ENCODE results near the gene MTMR2. TPM values are rescaled to one million over a fixed set of nuclear protein-coding genes. Genes with fewer than 3 reads are reported as not detected.
"Not testable (repeated sequence)": the region's sequence is repeated elsewhere in the genome, so short reads cannot be mapped to it uniquely, and the experiment has no call there.

MTMR2 gene
- total RNA-seq, 2 donors from 2014 or later: 47.9 to 51.3 TPM

GRCh38 chr11:95806464-95806863 lies 117.4 kb downstream of the MTMR2 start:
- not testable (repeated sequence) for ATAC-seq; DNase-seq (ENCODE audit: low spot score); H3K27me3 Mint-ChIP-seq; H3K27ac Mint-ChIP-seq; H3K9me3 Mint-ChIP-seq; H3K4me3 Mint-ChIP-seq
- Mint-ChIP-seq H3K36me3 (peaks cover 19% of the 10 kb centered on the region), H3K4me1 (ENCODE audit: low read depth in 2 of 2) (peaks cover 10 to 17% of the 10 kb centered on the region in 2 donors)

GRCh38 chr11:95805869-95806268 lies 118.0 kb downstream of the MTMR2 start:
- Mint-ChIP-seq H3K4me1 (ENCODE audit: low read depth in 2 of 2) (peaks cover 11 to 17% of the 10 kb centered on the region in 2 donors), H3K27me3 (no peaks in the 10 kb centered on the region), H3K4me3 (no peak overlapping the region), H3K9me3 (peaks cover 3% of the 10 kb centered on the region), H3K36me3 (peaks cover 19% of the 10 kb centered on the region), H3K27ac (no peak overlapping the region)
- DNase-seq (ENCODE audit: low spot score) (no peak), ATAC-seq (no peak)

GRCh38 chr11:95803973-95804372 lies 119.9 kb downstream of the MTMR2 start:
- peaks cover 26% of the 10 kb centered on the region for H3K36me3 Mint-ChIP-seq
- no peaks in the 10 kb centered on the region for H3K27me3 Mint-ChIP-seq
- ATAC-seq (no peak), DNase-seq (ENCODE audit: low spot score) (no peak)
- no peak overlapping the region for H3K27ac Mint-ChIP-seq
- H3K9me3 Mint-ChIP-seq: peaks cover 3% of the 10 kb centered on the region
- H3K4me1 Mint-ChIP-seq (ENCODE audit: low read depth in 2 of 2): peaks cover 11 to 17% of the 10 kb centered on the region in 2 donors
- H3K4me3 Mint-ChIP-seq: no peak overlapping the region

DNA sequence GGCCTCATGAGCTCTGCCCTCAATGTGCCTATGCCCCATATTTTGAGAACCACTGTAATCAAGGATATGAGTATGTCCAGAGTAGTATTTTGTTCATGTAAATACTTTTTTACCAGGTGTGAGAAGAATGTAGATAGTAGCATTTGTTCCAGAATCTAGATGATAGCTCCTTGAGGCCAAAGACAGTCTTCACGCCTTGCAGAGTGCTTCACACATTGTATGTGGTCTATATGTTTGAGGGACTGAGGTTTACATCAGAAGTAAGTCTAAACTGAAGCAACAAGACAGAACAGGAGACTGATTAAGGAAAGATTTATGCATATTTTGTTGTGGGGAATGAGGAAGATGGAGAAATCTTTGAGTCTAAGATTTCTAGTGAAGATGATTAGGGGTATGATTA lies 121.1 kb downstream of the MTMR2 start:
- Mint-ChIP-seq H3K4me1 (ENCODE audit: low read depth in 2 of 2) (peaks cover 11 to 17% of the 10 kb centered on the region in 2 donors), H3K4me3 (no peak overlapping the region), H3K27me3 (no peaks in the 10 kb centered on the region), H3K27ac (peak overlapping the region in 1 of 2 donors; percentile 6), H3K36me3 (peaks cover 23% of the 10 kb centered on the region), H3K9me3 (peaks cover 3% of the 10 kb centered on the region)
- no peak for ATAC-seq
- DNase-seq (ENCODE audit: low spot score): no peak

- peaks cover 16% of the 10 kb centered on the region for H3K36me3 Mint-ChIP-seq
- H3K4me1 Mint-ChIP-seq (ENCODE audit: low read depth in 2 of 2): peaks cover 11 to 15% of the 10 kb centered on the region in 2 donors
- no peak overlapping the region for H3K4me3 Mint-ChIP-seq
- DNase-seq (ENCODE audit: low spot score) (no peak), ATAC-seq (no peak)
- no peaks in the 10 kb centered on the region for H3K27me3 Mint-ChIP-seq
- no peaks in the 10 kb centered on the region for H3K9me3 Mint-ChIP-seq
- no peak overlapping the region for H3K27ac Mint-ChIP-seq
Measured at GRCh38 chr11:95800438-95800837, 123.5 kb downstream of the MTMR2 start.

GRCh38 chr11:95799546-95799945 lies 124.4 kb downstream of the MTMR2 start:
- H3K9me3 Mint-ChIP-seq: no peaks in the 10 kb centered on the region
- no peak for DNase-seq (ENCODE audit: low spot score)
- peaks cover 16% of the 10 kb centered on the region for H3K36me3 Mint-ChIP-seq
- H3K4me1 Mint-ChIP-seq (ENCODE audit: low read depth in 2 of 2): peaks cover 15% of the 10 kb centered on the region in 2 donors
- no peaks in the 10 kb centered on the region for H3K27me3 Mint-ChIP-seq
- no peak overlapping the region for H3K4me3 Mint-ChIP-seq
- no peak overlapping the region for H3K27ac Mint-ChIP-seq
- ATAC-seq: no peak

DNA sequence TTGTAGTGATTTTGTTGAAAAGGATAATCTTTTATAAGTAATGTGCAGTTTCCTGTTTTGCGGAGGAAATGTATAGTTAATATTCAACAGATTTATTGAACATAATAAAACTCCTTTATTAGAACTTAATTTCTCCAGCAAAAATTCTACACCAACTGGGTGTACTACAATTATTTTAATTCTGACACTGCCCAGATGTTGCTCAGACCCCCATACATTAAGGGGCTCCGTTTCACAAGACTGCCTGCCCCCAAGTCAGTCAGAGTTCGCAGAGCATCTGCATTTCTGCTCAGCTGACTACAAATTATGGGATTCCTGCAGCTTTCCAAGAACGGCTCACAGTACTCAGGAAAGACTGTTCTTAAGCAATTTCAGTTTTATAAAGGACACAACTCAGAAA lies 127.4 kb downstream of the MTMR2 start:
- no peaks in the 10 kb centered on the region for H3K9me3 Mint-ChIP-seq

DNA sequence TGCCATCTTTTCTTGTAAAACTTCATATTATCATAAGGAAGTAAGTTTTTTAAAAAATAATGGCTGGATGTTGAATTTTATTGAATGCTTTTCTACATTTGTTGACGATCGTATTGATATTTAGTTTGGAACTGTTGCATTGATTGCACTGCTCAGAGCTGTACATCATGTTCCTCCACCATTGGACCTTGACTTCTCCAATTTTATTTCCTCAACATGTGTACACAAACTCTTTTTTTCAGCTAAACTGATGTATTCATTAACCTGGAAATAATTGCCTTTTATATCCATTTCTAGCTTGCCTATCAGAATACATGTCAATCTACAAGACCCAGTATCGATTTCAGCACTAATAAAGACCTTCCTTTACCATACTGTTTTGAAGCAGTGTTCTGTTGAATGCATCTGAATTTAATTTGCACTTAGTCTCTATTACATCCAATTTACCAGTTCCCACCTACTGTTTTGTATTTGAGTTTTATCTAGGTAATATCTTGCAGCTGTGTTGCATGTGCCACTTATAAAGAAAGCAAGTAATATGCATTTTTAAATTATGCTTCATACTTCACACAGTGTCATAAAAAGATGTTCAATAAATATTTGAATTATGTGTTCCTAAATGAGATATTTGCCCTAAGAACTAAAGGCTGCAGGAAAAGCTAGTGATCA lies 128.1 kb downstream of the MTMR2 start:
- H3K27ac Mint-ChIP-seq: no peak overlapping the region
- no peak for DNase-seq (ENCODE audit: low spot score)
- H3K27me3 Mint-ChIP-seq: no peaks in the 10 kb centered on the region
- no peaks in the 10 kb centered on the region for H3K9me3 Mint-ChIP-seq
- H3K4me1 Mint-ChIP-seq (ENCODE audit: low read depth in 2 of 2): peaks cover 20 to 26% of the 10 kb centered on the region in 2 donors
- no peak for ATAC-seq
- peaks cover 15% of the 10 kb centered on the region for H3K36me3 Mint-ChIP-seq
- H3K4me3 Mint-ChIP-seq: no peak overlapping the region

More for the DNA sequence above, 127.4 kb downstream of the MTMR2 start:
- Mint-ChIP-seq H3K36me3 (peaks cover 13% of the 10 kb centered on the region), H3K27me3 (no peaks in the 10 kb centered on the region), H3K4me1 (ENCODE audit: low read depth in 2 of 2) (peaks cover 13 to 22% of the 10 kb centered on the region in 2 donors), H3K4me3 (no peak overlapping the region), H3K27ac (no peak overlapping the region)
- DNase-seq (ENCODE audit: low spot score): no peak
- no peak for ATAC-seq

DNA sequence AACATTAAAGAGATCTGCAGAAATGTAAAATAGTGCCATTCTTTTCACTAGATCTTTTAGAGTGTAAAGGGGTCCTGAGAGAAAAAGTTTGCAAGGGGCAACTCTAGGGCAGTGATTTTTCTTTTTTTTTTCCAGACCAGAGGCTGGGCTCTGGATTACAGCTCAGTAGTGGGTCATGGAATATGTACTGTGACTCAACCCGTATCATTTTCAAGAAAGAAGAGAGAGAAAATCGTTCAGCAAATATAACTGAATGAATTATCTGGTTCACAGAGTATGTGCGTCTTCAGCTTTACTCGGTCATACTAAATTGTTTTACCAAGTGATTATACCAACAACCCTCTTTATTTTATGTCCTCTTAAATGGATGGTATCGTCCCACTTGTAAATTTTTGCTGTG lies 129.8 kb downstream of the MTMR2 start:
- no peak for ATAC-seq
- peaks cover 5% of the 10 kb centered on the region for H3K36me3 Mint-ChIP-seq
- no peaks in the 10 kb centered on the region for H3K27me3 Mint-ChIP-seq
- peaks cover 26 to 27% of the 10 kb centered on the region in 2 donors for H3K4me1 Mint-ChIP-seq (ENCODE audit: low read depth in 2 of 2)
- H3K27ac Mint-ChIP-seq: peak overlapping the region in 1 of 2 donors; percentile 69
- H3K4me3 Mint-ChIP-seq: no peak overlapping the region
- no peaks in the 10 kb centered on the region for H3K9me3 Mint-ChIP-seq
- DNase-seq (ENCODE audit: low spot score): no peak

GRCh38 chr11:95793116-95793515 lies 130.8 kb downstream of the MTMR2 start:
- Mint-ChIP-seq H3K36me3 (peaks cover 9% of the 10 kb centered on the region), H3K4me1 (ENCODE audit: low read depth in 2 of 2) (peaks cover 32 to 33% of the 10 kb centered on the region in 2 donors), H3K4me3 (no peak overlapping the region), H3K27me3 (no peaks in the 10 kb centered on the region), H3K9me3 (no peaks in the 10 kb centered on the region), H3K27ac (no peak overlapping the region)
- no peak for DNase-seq (ENCODE audit: low spot score)
- ATAC-seq: no peak

- no peak overlapping the region for H3K27ac Mint-ChIP-seq
- peaks cover 13% of the 10 kb centered on the region for H3K36me3 Mint-ChIP-seq
- H3K4me1 Mint-ChIP-seq (ENCODE audit: low read depth in 2 of 2): peaks cover 36% of the 10 kb centered on the region in 2 donors
- no peaks in the 10 kb centered on the region for H3K27me3 Mint-ChIP-seq
- H3K9me3 Mint-ChIP-seq: no peaks in the 10 kb centered on the region
- no peak overlapping the region for H3K4me3 Mint-ChIP-seq
- DNase-seq (ENCODE audit: low spot score) (no peak), ATAC-seq (no peak)
Measured at GRCh38 chr11:95792700-95793099, 131.2 kb downstream of the MTMR2 start.

DNA sequence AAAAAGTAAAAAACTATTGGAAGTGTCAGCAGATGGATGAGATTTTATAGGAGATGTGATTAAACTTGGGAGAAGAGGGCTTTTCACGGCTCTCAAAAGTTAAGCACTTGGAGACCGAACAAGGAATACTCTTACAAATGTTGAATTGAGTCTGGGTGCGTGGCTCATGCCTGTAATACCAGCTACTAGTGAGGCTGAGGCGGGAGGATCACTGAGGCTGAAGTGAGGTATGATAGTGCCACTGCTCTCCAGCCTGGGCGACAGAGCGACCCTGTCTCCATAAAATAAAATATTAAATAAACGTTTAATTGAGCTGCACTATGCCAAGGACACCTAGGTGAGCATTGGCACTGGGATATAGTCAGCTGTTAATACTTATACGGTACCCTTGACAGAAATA lies 131.7 kb downstream of the MTMR2 start:
- no peaks in the 10 kb centered on the region for H3K9me3 Mint-ChIP-seq
- ATAC-seq: no peak
- peaks cover 13% of the 10 kb centered on the region for H3K36me3 Mint-ChIP-seq
- no peaks in the 10 kb centered on the region for H3K27me3 Mint-ChIP-seq
- H3K27ac Mint-ChIP-seq: peak overlapping the region; percentile 97 to 100
- H3K4me1 Mint-ChIP-seq (ENCODE audit: low read depth in 2 of 2): peaks cover 36% of the 10 kb centered on the region in 2 donors
- DNase-seq (ENCODE audit: low spot score): no peak
- peak overlapping the region; percentile 90 for H3K4me3 Mint-ChIP-seq

DNA sequence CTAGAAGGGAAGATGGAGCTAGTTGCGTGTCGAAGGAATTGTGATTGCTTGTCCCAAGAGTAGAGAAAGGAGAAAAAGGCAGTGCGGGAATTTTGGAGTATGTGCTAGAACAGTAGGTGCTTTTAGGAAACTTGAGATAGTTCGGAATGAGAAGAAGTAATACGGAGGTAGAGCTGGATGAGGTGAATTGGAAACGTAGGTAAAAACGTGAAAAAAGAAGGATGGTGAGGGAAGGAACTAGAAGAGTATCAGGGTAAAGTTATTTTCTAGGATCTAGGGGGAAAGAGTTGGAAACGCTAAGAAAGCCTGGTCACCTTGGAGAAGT lies 132.2 kb downstream of the MTMR2 start:
- peaks cover 36% of the 10 kb centered on the region in 2 donors for H3K4me1 Mint-ChIP-seq (ENCODE audit: low read depth in 2 of 2)
- H3K9me3 Mint-ChIP-seq: no peaks in the 10 kb centered on the region
- H3K36me3 Mint-ChIP-seq: peaks cover 13% of the 10 kb centered on the region
- DNase-seq (ENCODE audit: low spot score) (no peak), ATAC-seq (no peak)
- H3K27ac Mint-ChIP-seq: peak overlapping the region; percentile 97 to 100
- peak overlapping the region; percentile 90 for H3K4me3 Mint-ChIP-seq
- H3K27me3 Mint-ChIP-seq: no peaks in the 10 kb centered on the region

DNA sequence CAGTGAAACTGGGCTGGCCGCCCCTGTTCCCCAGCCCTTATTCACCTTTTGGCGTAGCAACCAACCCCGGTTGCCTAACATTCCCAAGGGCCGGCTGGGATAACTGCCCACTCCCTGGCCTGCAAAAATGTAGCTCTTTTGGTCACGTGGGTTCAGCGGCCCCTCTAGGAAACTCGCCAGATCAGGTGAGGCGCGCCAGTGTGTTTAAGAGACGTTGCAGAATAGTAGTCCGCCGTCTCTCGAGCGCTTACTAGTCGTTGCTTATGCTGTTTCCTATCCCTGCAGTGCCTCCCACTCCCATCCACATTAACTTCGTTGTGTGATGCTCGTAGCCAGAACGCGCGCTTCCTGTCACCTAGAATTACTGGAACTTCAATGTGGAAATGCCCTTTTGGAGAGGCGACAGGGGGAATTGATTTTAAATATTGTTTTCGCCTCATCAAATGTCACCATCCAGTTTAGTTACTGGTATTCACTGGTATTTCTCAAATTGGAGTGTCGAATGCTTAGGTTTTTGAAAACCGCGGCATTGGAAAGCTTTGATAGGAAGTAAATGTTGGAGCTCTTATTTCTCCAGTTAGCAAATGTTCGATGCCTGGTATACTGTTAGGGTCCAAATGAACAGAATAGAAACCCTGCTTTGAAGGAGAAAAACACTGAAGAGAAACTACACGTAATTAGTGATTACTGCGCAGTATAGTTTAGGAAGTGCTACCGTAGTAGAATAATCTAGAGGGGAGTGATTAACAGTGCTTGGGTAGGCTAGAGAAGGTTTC lies 132.8 kb downstream of the MTMR2 start:
- no peaks in the 10 kb centered on the region for H3K27me3 Mint-ChIP-seq
- peak overlapping the region; percentile 97 to 100 for H3K27ac Mint-ChIP-seq
- peak; percentile 60 for DNase-seq (ENCODE audit: low spot score)
- no peaks in the 10 kb centered on the region for H3K9me3 Mint-ChIP-seq
- peak overlapping the region; percentile 90 for H3K4me3 Mint-ChIP-seq
- H3K36me3 Mint-ChIP-seq: peaks cover 15% of the 10 kb centered on the region
- peaks cover 36% of the 10 kb centered on the region in 2 donors for H3K4me1 Mint-ChIP-seq (ENCODE audit: low read depth in 2 of 2)
- no peak for ATAC-seq

Data from natural killer cell treated with Interleukin-12 subunit alpha and Interleukin-12 subunit beta and Interleukin-15 and Interleukin-18, amount 100 ng/mL, for 72 hours (primary cell).